HL-60/S4 (cell line): Measurements from ENCODE around the gene TMEM92.

Experiments
- in situ Hi-C: fragments of 300-500 bp; cut with MboI; formaldehyde crosslinking; loops from 2 replicates; pipeline ENCODE4 v1.14.3; 2022; ENCODE audit warnings: low sequenced_read_pairs

TMEM92 gene

DNA sequence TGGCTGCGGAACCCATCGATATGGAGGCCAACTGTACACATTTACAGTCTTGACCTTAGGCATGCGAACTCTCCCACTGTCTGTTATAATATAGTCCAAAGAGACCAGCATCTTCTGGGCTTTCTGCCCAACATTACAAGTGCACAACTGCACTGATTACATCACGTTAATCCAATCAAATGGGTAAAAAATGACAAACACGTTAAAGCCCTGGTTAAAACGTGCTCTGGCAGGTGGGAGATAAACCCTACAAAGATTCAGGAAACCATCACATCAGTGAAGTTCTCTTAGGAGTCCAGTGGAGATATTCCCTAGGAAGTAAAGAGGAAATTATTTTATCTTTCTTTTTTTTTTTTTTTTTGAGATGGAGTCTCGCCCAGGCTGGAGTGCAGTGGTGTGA, 48.0 kb downstream of the TMEM92 start:
- in situ Hi-C loops, result no loop called here

DNA sequence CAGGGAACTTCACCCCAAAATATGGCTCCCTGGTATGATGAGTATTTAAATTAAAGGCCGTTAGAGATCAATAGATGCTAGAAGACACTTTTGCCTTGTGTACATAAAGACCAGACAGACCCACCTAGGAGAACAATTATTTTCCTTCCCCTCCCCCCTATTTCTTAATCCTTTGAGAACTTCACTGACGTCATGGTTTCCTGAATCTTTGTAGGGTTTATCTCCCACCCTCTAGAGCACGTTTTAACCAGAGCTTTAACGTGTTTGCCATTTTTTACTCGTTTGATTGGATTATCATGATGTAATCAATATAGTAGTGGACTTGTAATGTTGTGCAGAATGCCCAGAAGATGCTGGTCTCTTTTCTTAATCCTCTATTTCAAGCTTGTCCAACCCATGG, 48.8 kb downstream of the TMEM92 start:
- in situ Hi-C loops, result no loop called here

- in situ Hi-C loops, result no loop called here
These were observed 51.6 kb downstream of the TMEM92 start for GRCh38 chr17:50325906-50326305.

DNA sequence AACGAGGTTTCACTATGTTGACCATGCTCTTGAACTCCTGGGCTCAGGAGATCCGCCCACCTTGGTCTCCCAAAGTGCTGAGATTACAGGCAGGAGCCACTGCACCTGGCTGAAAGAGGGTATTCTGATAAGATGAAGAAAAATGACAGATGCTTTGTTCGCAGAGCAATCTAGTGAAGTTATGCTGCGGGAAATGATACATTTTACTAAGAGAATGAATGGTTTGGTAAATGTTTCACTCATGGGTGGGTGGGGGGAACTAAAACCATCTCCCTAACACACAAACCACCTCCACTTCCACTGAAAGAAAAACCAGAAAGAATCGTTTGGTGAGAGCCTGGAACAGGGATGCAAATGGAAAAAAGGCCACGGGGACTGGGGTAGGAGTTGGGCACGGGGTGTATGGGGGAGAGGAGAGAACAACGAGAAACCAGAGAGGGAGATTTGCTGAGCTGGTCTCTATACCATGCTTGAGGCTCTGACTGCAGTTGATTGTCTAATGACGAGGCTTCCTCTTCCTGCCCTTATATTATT, 52.6 kb downstream of the TMEM92 start:
- in situ Hi-C loops, result no loop called here

DNA sequence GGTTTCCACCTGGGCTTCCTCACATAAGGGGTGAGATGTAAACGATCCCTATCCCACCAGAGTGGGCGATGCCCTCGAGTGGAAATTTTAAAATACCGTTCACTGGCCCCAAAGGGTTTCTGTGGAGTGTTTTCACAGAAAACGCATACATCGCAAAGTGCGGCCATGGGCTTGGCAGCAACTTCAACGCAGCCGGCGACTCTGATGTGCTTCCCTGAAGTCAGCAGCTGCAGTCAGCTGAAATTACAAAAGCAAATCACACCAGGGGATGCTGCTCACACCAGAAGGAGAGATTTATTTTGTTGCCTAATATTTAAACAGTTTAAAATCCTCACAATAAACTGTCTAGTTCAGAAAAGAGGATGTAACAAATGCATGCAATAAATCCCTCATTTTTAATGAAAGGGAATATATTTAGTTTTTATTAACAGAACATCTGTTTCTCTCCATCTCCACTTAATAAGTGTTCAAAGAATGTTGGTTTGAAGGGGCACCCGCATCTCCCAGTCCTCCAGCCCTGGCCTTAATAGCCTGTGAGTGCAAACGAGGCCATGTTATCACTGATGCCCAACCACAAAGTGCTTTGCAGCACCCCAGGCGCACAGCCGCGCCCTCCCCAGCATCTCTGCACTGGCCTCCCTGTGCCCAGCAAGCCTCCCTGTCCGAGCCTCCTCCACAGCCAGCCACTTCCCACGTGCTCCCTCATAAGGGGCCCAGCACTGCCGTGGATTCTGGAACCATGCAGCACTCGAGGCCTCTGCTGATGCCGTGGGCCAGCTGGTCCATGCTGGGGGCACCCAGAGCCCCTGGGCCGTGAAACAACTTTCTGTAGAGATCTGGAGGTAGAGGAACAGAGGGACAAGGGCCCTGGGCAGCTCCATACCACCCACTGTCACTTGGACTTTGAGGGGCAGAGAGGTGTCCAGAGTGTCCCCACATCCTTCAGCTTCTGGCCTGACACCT, 54.4 kb downstream of the TMEM92 start:
- in situ Hi-C loops, result no loop called here

DNA sequence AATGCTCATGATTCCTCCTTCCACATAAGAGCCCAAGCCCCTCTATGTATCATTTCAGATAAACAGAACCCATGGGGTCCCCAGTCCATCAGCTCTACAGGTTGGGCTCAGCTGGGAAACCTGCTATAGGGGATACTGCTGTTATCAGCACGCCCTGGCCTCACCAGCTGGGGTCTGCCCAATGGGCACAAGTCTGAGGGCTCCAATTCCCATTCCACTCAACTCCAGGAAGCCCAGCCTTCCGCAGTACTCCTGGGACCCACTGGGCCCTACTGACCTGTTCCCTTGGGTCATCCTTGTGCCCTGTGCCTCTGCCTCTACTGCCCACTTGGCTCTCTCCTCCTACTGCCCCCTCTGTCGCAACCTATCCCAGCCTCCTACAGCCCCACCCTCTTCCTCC, 55.5 kb downstream of the TMEM92 start:
- in situ Hi-C loops, result no loop called here

GRCh38 chr17:50330151-50330775, 56.0 kb downstream of the TMEM92 start:
- in situ Hi-C loops, result no loop called here
